ENCODE measurements around the gene ABHD8. TPM values are rescaled to one million over a fixed set of nuclear protein-coding genes. Genes with fewer than 3 reads are reported as not detected.

Gene ABHD8
- total RNA-seq, 4 donors from 2014 or later: 9.7 to 15.7 (median 13.6) TPM

DNA sequence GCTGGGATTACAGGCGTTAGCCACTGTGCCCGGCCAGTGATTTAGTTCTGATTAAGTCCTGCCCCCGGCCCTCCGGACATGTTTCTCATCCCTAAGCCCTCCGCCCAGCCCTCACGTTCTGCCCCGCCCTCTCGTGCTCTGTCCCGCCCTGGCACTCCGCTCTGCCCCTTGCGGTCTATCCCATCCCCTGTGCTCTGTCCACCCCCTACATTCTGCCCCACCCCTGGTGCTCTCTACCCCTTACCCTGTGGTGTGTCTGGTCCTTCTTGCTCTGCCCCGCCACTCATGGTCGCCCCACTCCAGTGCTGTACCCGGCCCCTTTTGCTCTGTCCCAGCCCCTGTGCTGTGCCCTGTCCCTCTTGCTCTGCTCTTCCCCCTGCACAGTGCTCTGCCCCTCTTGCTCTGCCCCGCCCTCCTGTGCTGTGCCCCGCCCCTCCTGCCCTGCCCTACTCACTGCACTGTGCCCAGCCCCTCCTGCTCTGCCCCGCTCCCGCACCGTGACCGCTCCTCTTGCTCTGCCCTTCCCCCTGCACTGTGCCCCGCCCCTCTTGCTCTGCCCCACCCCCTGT, 37.2 kb upstream of the ABHD8 start:
- no peak overlapping the region for H3K27ac ChIP-seq
- no peaks in the 10 kb centered on the region for H3K9me3 ChIP-seq
- TF ChIP-seq CTCF (IDR thresholded peaks at IDR 0.05) (no peak), POLR2AphosphoS5 (IDR thresholded peaks at IDR 0.05) (no peak), POLR2A (IDR thresholded peaks at IDR 0.05) (no peak), EP300 (IDR thresholded peaks at IDR 0.05) (no peak)
- DNase-seq (ENCODE audit: low spot score in 2 of 2): peak in 1 of 2 donors; percentile 67
- H3K27me3 ChIP-seq: no peaks in the 10 kb centered on the region
- peaks cover 32% of the 10 kb centered on the region for H3K4me1 ChIP-seq
- 56% methylated on average over 21 of the region's 21 CpGs for WGBS
- H3K36me3 ChIP-seq: peaks cover 12% of the 10 kb centered on the region
- H3K4me3 ChIP-seq: no peak overlapping the region

GRCh38 chr19:17339088-17339741, 36.0 kb upstream of the ABHD8 start:
- no peak overlapping the region for H3K27ac ChIP-seq
- WGBS: 85% methylated on average over 33 of the region's 34 CpGs
- TF ChIP-seq POLR2A (IDR thresholded peaks at IDR 0.05) (no peak), CTCF (IDR thresholded peaks at IDR 0.05) (no peak), POLR2AphosphoS5 (IDR thresholded peaks at IDR 0.05) (no peak), EP300 (IDR thresholded peaks at IDR 0.05) (no peak)
- H3K4me3 ChIP-seq: no peak overlapping the region
- peaks cover 12% of the 10 kb centered on the region for H3K36me3 ChIP-seq
- DNase-seq (ENCODE audit: low spot score in 2 of 2): peak in 1 of 2 donors; percentile 74
- H3K9me3 ChIP-seq: no peaks in the 10 kb centered on the region
- H3K4me1 ChIP-seq: peaks cover 39% of the 10 kb centered on the region
- H3K27me3 ChIP-seq: no peaks in the 10 kb centered on the region

- Histone ChIP-seq H3K9me3 (no peaks in the 10 kb centered on the region), H3K4me3 (peak overlapping the region; percentile 65), H3K27ac (no peak overlapping the region), H3K27me3 (no peaks in the 10 kb centered on the region), H3K4me1 (peaks cover 46% of the 10 kb centered on the region), H3K36me3 (peaks cover 12% of the 10 kb centered on the region)
- no peak for TF ChIP-seq POLR2AphosphoS5 (IDR thresholded peaks at IDR 0.05)
- TF ChIP-seq CTCF (IDR thresholded peaks at IDR 0.05): no peak
- TF ChIP-seq POLR2A (IDR thresholded peaks at IDR 0.05): no peak
- TF ChIP-seq EP300 (IDR thresholded peaks at IDR 0.05): no peak
- peak in 1 of 2 donors; percentile 74 for DNase-seq (ENCODE audit: low spot score in 2 of 2)
- 89% methylated on average over 19 of the region's 30 CpGs for WGBS
Measured at GRCh38 chr19:17338433-17339078, 35.3 kb upstream of the ABHD8 start.

- peak overlapping the region; percentile 91 for H3K27ac ChIP-seq
- peak overlapping the region; percentile 65 for H3K4me3 ChIP-seq
- peaks cover 50% of the 10 kb centered on the region for H3K4me1 ChIP-seq
- TF ChIP-seq POLR2AphosphoS5 (IDR thresholded peaks at IDR 0.05) (no peak), EP300 (IDR thresholded peaks at IDR 0.05) (no peak), POLR2A (IDR thresholded peaks at IDR 0.05) (no peak), CTCF (IDR thresholded peaks at IDR 0.05) (no peak)
- peak in 1 of 2 donors; percentile 73 for DNase-seq (ENCODE audit: low spot score in 2 of 2)
- no peaks in the 10 kb centered on the region for H3K27me3 ChIP-seq
- H3K36me3 ChIP-seq: peaks cover 12% of the 10 kb centered on the region
- 0% methylated on average over 5 of the region's 50 CpGs for WGBS
- no peaks in the 10 kb centered on the region for H3K9me3 ChIP-seq
Measured at GRCh38 chr19:17337675-17338432, 34.6 kb upstream of the ABHD8 start.

All from suprapubic skin (tissue), 4 donors.